ENCODE measurements around the gene INPP4B. TPM values are rescaled to one million over a fixed set of nuclear protein-coding genes. Genes with fewer than 3 reads are reported as not detected.

Gene INPP4B
- total RNA-seq, 2 experiments from 2014 or later, result 23.5 to 29.7 TPM

DNA sequence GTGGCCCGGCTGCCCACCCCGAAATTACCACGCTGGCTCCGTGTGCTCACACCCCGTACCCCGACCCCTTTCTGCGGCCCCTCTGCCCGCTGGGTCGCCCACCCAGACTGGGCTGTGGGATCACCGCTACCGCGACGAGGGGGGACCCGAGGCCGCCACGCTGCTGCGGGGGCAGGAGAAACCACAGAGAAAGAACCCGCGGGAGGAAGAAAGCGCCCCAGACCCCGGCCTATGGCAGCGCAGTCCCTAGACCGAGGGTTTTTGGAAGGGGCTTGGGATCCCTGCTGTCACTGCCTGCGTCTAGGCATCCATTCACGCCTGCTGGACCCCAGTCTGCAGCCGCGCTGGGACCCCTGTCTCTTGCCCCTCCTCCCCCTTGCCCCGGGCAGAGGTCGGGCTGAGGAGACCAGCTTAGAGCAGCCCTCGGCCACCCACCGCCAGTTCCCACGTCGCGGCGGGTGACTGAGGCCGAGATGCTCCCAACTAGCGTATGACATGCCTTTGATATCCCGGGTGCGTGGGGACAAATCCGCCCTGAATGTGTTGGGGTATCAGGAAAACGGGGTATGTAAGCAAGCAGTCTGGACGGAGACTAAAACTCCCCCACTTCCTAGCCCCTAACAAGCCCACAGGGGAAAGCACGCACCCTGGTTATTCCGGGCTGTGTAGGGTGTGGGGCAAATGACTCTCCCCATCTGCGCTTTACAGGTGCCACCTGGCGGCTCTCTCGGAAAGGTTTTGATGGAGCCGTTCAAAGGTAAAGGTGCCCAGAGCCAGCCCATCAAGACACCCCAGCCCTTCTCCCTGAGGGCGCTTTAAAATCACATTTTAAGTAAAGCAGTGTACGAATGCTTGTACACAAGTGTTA is 862 bp upstream of the INPP4B start:
- peak; percentile 72 for ATAC-seq
- peak; percentile 73 for DNase-seq
- Mint-ChIP-seq H3K4me3 (peak overlapping the region; percentile 78), H3K9me3 (ENCODE audit: low read depth) (no peaks in the 10 kb centered on the region), H3K27me3 (peaks cover 54% of the 10 kb centered on the region), H3K36me3 (no peaks in the 10 kb centered on the region), H3K27ac (no peak overlapping the region), H3K4me1 (peaks cover 6% of the 10 kb centered on the region)
- CTCF ChIA-PET, result interaction anchor here (1.6 kb wide), 1 partner anchor 1541 kb away, joined by 6 read pairs; no protein-coding TSS in a partner anchor

DNA sequence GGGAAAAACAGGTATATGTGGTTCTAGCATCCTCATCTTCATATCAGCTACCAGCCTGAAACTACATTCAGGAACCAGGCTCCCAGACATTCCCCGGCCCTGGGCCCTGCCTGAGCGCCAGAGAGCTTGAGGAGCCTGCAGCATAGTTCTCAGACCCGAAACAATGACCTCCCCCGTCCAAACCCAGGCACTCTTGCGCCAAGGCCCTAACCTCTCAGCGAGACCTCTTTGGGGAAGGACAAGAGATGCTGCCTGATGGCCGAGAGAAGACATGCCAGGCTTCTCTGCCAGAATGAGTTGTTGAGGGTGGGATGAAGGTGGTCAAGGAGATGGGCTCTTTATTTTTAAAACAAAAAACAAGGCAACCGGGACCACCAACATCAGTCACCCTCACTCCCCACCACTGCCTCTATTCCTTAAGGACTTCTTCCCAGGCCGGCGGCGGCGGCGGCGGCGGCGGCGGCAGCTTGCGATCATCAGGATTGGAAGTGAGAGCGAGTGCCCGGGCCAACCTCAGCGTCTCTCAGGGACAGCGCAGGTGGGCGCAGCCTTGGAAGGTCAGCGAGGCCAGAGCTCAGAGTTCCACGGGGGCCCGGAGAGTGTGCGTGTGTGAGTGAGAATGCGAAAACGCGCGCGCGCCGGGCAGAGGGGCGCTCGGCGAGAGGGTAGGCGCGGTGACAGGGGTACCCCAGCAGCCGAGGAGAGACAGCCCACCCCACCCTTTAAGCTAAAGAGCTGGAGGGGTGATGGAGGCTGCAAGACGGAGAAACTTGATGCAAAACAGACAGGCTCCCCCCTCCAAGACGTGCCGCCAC is 601 bp downstream of the INPP4B start:
- peak overlapping the region; percentile 78 for H3K4me3 Mint-ChIP-seq
- ATAC-seq (peak; percentile 9), DNase-seq (no peak)
- H3K36me3 Mint-ChIP-seq, result no peaks in the 10 kb centered on the region
- H3K9me3 Mint-ChIP-seq (ENCODE audit: low read depth), result no peaks in the 10 kb centered on the region
- H3K27ac Mint-ChIP-seq, result no peak overlapping the region
- peaks cover 59% of the 10 kb centered on the region for H3K27me3 Mint-ChIP-seq
- CTCF ChIA-PET, result interaction anchor here (1.0 kb wide), 2 partner anchors 9 to 491 kb away, joined by 3 read pairs; no protein-coding TSS in a partner anchor
- H3K4me1 Mint-ChIP-seq, result peaks cover 6% of the 10 kb centered on the region

DNA sequence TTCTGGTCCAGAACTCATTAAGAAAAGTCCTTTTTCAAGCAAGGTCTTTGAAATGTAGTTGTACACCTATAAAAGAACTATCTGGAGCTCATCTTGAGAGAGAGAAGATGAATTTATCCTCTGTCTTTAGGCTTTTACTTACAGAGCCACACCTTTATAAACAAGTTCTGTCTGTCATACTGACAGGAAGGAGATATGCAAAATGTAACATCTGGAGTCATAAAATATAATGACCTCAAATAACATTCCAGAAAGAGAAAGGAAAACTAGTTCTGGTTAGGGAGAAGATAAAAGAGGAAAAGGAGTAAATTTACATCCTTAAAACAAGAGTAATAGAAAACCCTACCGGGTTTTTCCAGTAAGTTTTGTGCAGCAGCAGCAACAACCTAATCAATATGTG is 1.3 kb downstream of the INPP4B start:
- no peaks in the 10 kb centered on the region for H3K9me3 Mint-ChIP-seq (ENCODE audit: low read depth)
- peak overlapping the region; percentile 32 for H3K4me3 Mint-ChIP-seq
- peaks cover 59% of the 10 kb centered on the region for H3K27me3 Mint-ChIP-seq
- DNase-seq (no peak), ATAC-seq (no peak)
- H3K4me1 Mint-ChIP-seq, result peaks cover 6% of the 10 kb centered on the region
- no peak overlapping the region for H3K27ac Mint-ChIP-seq
- no peaks in the 10 kb centered on the region for H3K36me3 Mint-ChIP-seq
- CTCF ChIA-PET, result no interaction called here

DNA sequence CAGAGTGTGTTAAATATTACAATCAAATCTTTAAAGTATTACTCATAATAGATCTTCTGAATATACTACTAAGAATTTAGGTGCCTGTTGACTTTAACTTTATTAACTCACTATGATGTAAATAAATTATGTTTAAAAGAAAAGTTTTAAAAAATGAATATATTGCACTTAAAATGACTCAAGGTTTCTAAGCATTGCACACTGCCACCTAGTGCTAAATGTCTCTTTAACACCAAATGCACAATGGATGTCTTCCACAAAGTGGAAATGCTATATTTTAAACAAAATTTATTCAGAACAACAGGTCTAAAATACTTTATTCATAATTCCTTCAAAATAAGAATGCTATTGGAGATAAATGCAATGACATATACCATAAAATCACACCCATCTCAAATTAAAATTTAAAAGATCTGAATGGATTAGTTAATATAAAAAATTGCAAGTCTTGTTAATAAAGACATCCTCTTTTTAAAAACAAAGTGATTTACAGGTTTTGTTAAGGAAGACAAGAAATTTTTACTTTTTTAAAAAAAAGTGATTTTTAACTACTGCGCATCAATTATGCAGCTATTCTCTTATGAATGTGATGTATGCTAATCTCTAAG is 5.5 kb downstream of the INPP4B start:
- CTCF ChIA-PET, result no interaction called here
- ATAC-seq (no peak), DNase-seq (no peak)

GRCh38 chr4:142838778-142839177 is 7.3 kb downstream of the INPP4B start:
- DNase-seq (no peak), ATAC-seq (no peak)
- H3K36me3 Mint-ChIP-seq, result no peaks in the 10 kb centered on the region
- H3K27me3 Mint-ChIP-seq, result peaks cover 11% of the 10 kb centered on the region
- no peaks in the 10 kb centered on the region for H3K9me3 Mint-ChIP-seq (ENCODE audit: low read depth)
- no peaks in the 10 kb centered on the region for H3K4me1 Mint-ChIP-seq
- no peak overlapping the region for H3K4me3 Mint-ChIP-seq
- CTCF ChIA-PET, result no interaction called here
- H3K27ac Mint-ChIP-seq, result no peak overlapping the region

More for the DNA sequence above, 5.5 kb downstream of the INPP4B start:
- Mint-ChIP-seq H3K4me1 (peaks cover 3% of the 10 kb centered on the region), H3K27ac (no peak overlapping the region), H3K4me3 (no peak overlapping the region), H3K9me3 (ENCODE audit: low read depth) (no peaks in the 10 kb centered on the region), H3K27me3 (peaks cover 26% of the 10 kb centered on the region), H3K36me3 (no peaks in the 10 kb centered on the region)

GRCh38 chr4:142832022-142832421 is 14.1 kb downstream of the INPP4B start:
- Mint-ChIP-seq H3K9me3 (ENCODE audit: low read depth) (no peaks in the 10 kb centered on the region), H3K36me3 (no peaks in the 10 kb centered on the region), H3K4me1 (no peaks in the 10 kb centered on the region), H3K4me3 (no peak overlapping the region), H3K27ac (no peak overlapping the region), H3K27me3 (peaks cover 12% of the 10 kb centered on the region)
- CTCF ChIA-PET, result no interaction called here
- ATAC-seq, result no peak
- no peak for DNase-seq

DNA sequence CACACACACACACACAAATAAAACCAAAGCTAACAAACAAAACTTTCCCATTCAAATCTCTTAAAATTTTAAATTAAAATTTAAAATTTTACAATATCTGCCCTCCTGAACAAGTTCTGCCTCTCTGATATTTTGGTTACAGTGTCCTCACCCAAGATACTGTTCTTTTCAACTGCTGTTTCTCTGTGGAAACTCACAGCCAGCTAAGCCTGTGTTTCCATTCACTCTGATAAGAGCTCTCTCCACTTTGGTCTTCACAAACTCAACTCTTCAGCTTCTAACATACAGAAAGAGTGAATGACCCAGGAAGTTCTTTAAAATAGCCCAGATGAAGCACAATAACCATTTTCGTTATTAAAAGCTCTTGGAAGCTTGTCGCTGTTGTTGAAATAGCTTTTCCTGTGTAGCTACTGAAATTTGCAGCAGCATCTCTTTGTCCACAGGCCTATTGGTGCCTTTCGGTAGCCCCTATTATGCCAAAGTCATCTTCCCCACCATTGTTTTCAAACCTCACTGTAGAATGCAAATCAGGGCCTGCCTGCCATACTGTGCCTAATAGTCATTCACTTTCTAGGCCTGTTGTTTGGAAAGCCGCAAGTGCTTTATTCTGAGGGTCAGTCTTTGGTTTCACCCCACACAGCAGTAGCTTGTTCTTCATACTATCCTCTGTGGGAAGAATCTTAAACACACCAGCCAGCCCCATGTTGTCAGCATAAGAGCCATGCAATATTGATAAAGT is 19.4 kb downstream of the INPP4B start:
- H3K27ac Mint-ChIP-seq, result no peak overlapping the region
- H3K4me1 Mint-ChIP-seq, result no peaks in the 10 kb centered on the region
- ATAC-seq, result no peak
- no peak for DNase-seq
- H3K27me3 Mint-ChIP-seq, result peaks cover 13% of the 10 kb centered on the region
- CTCF ChIA-PET, result interaction anchor here (0.6 kb wide), 1 partner anchor 492 kb away, joined by 4 read pairs; no protein-coding TSS in a partner anchor
- no peaks in the 10 kb centered on the region for H3K9me3 Mint-ChIP-seq (ENCODE audit: low read depth)
- no peak overlapping the region for H3K4me3 Mint-ChIP-seq
- no peaks in the 10 kb centered on the region for H3K36me3 Mint-ChIP-seq

DNA sequence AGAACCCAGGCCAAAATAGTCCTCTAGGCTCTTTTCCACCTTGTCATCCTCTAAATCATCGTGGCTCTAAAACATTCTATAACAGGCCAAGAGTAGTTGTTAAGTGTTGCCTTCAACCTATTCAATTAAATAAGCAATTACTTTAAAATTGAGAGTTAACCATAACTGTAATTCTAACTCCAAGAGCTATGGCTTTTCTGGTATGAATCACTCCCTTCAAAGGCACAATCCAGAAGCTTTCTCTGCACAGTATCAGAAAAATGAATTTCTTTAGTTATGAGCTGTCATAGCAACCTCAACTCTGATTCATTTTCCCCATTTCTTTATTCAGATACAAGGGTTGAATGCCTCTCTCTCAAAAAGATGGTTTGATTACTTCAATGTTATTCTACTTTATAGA is 21.7 kb downstream of the INPP4B start:
- DNase-seq (no peak), ATAC-seq (no peak)
- H3K36me3 Mint-ChIP-seq, result peaks cover 2% of the 10 kb centered on the region
- H3K4me1 Mint-ChIP-seq, result no peaks in the 10 kb centered on the region
- no peaks in the 10 kb centered on the region for H3K9me3 Mint-ChIP-seq (ENCODE audit: low read depth)
- no peak overlapping the region for H3K4me3 Mint-ChIP-seq
- CTCF ChIA-PET, result no interaction called here
- peaks cover 9% of the 10 kb centered on the region for H3K27me3 Mint-ChIP-seq
- H3K27ac Mint-ChIP-seq, result no peak overlapping the region

GRCh38 chr4:142823796-142824195 is 22.3 kb downstream of the INPP4B start:
- Mint-ChIP-seq H3K4me1 (no peaks in the 10 kb centered on the region), H3K27ac (no peak overlapping the region), H3K36me3 (peaks cover 2% of the 10 kb centered on the region), H3K9me3 (ENCODE audit: low read depth) (no peaks in the 10 kb centered on the region), H3K27me3 (peaks cover 8% of the 10 kb centered on the region), H3K4me3 (no peak overlapping the region)
- no peak for DNase-seq
- ATAC-seq, result no peak
- CTCF ChIA-PET, result no interaction called here

DNA sequence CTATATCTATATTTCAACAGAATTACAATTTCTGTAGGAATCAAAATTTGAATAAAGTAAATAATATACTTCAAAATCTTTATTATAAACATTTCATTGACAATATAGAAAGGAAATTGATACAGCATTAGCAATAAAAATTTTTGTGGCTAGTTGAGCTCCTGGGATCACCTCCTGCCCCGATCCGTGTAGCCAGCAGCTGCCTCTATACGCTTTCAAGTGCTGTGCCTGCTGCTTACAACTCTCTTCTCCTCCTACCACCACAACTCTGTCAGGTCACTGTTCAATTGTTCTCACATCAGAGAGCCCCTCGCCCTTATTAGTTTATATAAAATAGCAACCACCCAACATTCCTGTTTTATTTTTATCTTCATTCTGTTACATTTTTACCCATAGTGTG is 27.6 kb downstream of the INPP4B start:
- CTCF ChIA-PET, result no interaction called here
- Mint-ChIP-seq H3K4me1 (peaks cover 10% of the 10 kb centered on the region), H3K27me3 (peaks cover 2% of the 10 kb centered on the region), H3K9me3 (ENCODE audit: low read depth) (no peaks in the 10 kb centered on the region), H3K4me3 (no peak overlapping the region), H3K36me3 (peaks cover 2% of the 10 kb centered on the region), H3K27ac (no peak overlapping the region)
- ATAC-seq (no peak), DNase-seq (no peak)

- Mint-ChIP-seq H3K4me1 (peaks cover 10% of the 10 kb centered on the region), H3K36me3 (peaks cover 2% of the 10 kb centered on the region), H3K27me3 (peaks cover 2% of the 10 kb centered on the region), H3K27ac (no peak overlapping the region), H3K4me3 (no peak overlapping the region), H3K9me3 (ENCODE audit: low read depth) (no peaks in the 10 kb centered on the region)
- no peak for DNase-seq
- CTCF ChIA-PET, result no interaction called here
- ATAC-seq, result no peak
Observed at GRCh38 chr4:142818031-142818430, 28.1 kb downstream of the INPP4B start.

DNA sequence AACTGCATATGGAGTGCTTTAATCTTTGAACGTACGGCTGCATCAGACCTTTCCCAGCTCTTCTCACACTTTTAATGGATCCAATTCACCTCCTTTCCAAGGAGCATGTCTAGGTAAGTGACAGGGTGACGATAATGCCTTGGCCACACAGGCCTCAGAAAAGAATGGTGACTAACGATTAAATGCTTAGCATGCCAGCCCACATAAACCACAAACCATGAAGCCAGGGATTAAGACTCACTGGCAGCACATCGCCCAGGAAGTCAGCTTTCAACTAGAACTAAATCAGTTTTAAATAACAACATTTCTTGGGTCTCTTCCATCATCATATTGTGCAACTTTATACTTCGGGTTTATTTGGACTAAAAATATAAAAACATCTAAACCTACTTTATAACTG is 28.7 kb downstream of the INPP4B start:
- CTCF ChIA-PET, result no interaction called here

GRCh38 chr4:142815834-142816233 is 30.3 kb downstream of the INPP4B start:
- no peak for DNase-seq
- no peaks in the 10 kb centered on the region for H3K9me3 Mint-ChIP-seq (ENCODE audit: low read depth)
- H3K36me3 Mint-ChIP-seq, result peaks cover 2% of the 10 kb centered on the region
- peaks cover 2% of the 10 kb centered on the region for H3K27me3 Mint-ChIP-seq
- CTCF ChIA-PET, result no interaction called here
- no peak overlapping the region for H3K4me3 Mint-ChIP-seq
- peaks cover 10% of the 10 kb centered on the region for H3K4me1 Mint-ChIP-seq
- ATAC-seq, result no peak
- H3K27ac Mint-ChIP-seq, result no peak overlapping the region

More for the DNA sequence above, 28.7 kb downstream of the INPP4B start:
- Mint-ChIP-seq H3K36me3 (peaks cover 2% of the 10 kb centered on the region), H3K4me1 (peaks cover 10% of the 10 kb centered on the region), H3K9me3 (ENCODE audit: low read depth) (no peaks in the 10 kb centered on the region), H3K27ac (no peak overlapping the region), H3K27me3 (peaks cover 2% of the 10 kb centered on the region), H3K4me3 (no peak overlapping the region)
- peak; percentile 56 for DNase-seq
- peak; percentile 70 for ATAC-seq

All from activated CD8-positive, alpha-beta memory T cell treated with anti-CD3 and anti-CD28 coated beads, Interleukin-2, amount 10 ng/mL, durations not matched to agents 7 days and 5 days (primary cell).